Karpas-422 (cell line): Measurements from ENCODE around the gene VASN. TPM values are rescaled to one million over a fixed set of nuclear protein-coding genes. Genes with fewer than 3 reads are reported as not detected.

ENCODE experiments used
- DNase-seq: peaks from one replicate; pipeline ENCODE4 v3.0.0-alpha.2; 2015
- H2AFZ ChIP-seq: fragments of 200-600 bp; sonication (generic); 2 replicates; pipeline ENCODE4 v1.6.1; 2014; ENCODE audit warnings: antibody characterized with exemption, low read length, mixed read lengths
- H3K27ac ChIP-seq: fragments of 200-600 bp; sonication (generic); 2 replicates; pipeline ENCODE4 v1.5.1; 2014; ENCODE audit warnings: mild to moderate bottlenecking, low read length, moderate library complexity
- H3K27me3 ChIP-seq: fragments of 200-600 bp; sonication (generic); 2 replicates; pipeline ENCODE4 v1.6.1; 2014; ENCODE audit warnings: low read length, mixed read lengths
- H3K36me3 ChIP-seq: fragments of 200-600 bp; sonication (generic); 2 replicates; pipeline ENCODE4 v1.6.1; 2014; ENCODE audit warnings: low read length, mixed read lengths; ENCODE audit not compliant: insufficient read depth
- H3K4me1 ChIP-seq: fragments of 200-600 bp; sonication (generic); 2 replicates; pipeline ENCODE4 v1.6.1; 2014; ENCODE audit warnings: mild to moderate bottlenecking, low read length, mixed read lengths
- H3K4me2 ChIP-seq: fragments of 200-600 bp; sonication (generic); 2 replicates; pipeline ENCODE4 v1.6.1; 2014; ENCODE audit warnings: low read length, low read depth, mild to moderate bottlenecking; ENCODE audit not compliant: poor library complexity, severe bottlenecking
- H3K4me3 ChIP-seq: fragments of 200-600 bp; sonication (generic); 2 replicates; pipeline ENCODE4 v1.5.1; 2014; ENCODE audit warnings: mild to moderate bottlenecking, antibody characterized with exemption, low read length, mixed read lengths
- H3K79me2 ChIP-seq: fragments of 200-600 bp; sonication (generic); 2 replicates; pipeline ENCODE4 v1.6.1; 2014; ENCODE audit warnings: mild to moderate bottlenecking, low read length, mixed read lengths
- H3K9ac ChIP-seq: fragments of 200-600 bp; sonication (generic); 2 replicates; pipeline ENCODE4 v1.6.0; 2014; ENCODE audit warnings: low read length
- H3K9me2 ChIP-seq: fragments of 200-600 bp; sonication (generic), shearing (Covaris generic); replicated peaks from 2 replicates; pipeline ENCODE4 v1.6.0; 2014; ENCODE audit warnings: mild to moderate bottlenecking, low read length, moderate library complexity; ENCODE audit not compliant: insufficient read depth
- H3K9me3 ChIP-seq: fragments of 300-700, 200-600 bp; sonication (generic); 2 replicates; pipeline ENCODE4 v1.6.1; 2014; ENCODE audit warnings: low read length, mixed read lengths
- H4K20me1 ChIP-seq: fragments of 200-600 bp; sonication (generic); 2 replicates; pipeline ENCODE4 v1.6.1; 2014; ENCODE audit warnings: mild to moderate bottlenecking, antibody characterized with exemption, low read length, low read depth; ENCODE audit not compliant: insufficient read depth
- total RNA-seq: library from RNA; depleted of rRNA; stranded (reverse); fragments of >200 nt; shearing (Covaris generic); gene quantifications from 2 replicates; pipeline ENCODE4 v1.2.3, GENCODE V29; 2014; ENCODE audit warnings: low replicate concordance; rRNA removed

VASN gene
- total RNA-seq = 4.1 and 8.9 TPM in 2 replicates

- H3K4me1 ChIP-seq = peaks cover 36% of the 10 kb centered on the region
- DNase-seq = peak; percentile 87
- H3K27me3 ChIP-seq = no peaks in the 10 kb centered on the region; the same call in 1 of the 2 replicates
- H3K4me2 ChIP-seq = peak within 1 kb of the TSS; percentile 80
- peak within 1 kb of the TSS; percentile 69 for H3K4me3 ChIP-seq
- H3K9me3 ChIP-seq = no peaks in the 10 kb centered on the region
- H3K9me2 ChIP-seq = no peaks in the 10 kb centered on the region
- H3K36me3 ChIP-seq = peaks cover 5% of the 10 kb centered on the region; the same call in 1 of the 2 replicates
- H4K20me1 ChIP-seq = peaks cover 41% of the 10 kb centered on the region
- no peak within 1 kb of the TSS for H3K27ac ChIP-seq
- no peaks in the 10 kb centered on the region for H3K79me2 ChIP-seq
- peak within 1 kb of the TSS; percentile 74 for H3K9ac ChIP-seq
- H2AFZ ChIP-seq = no peak within 1 kb of the TSS
Observed at GRCh38 chr16:4371357-4372000, at the start of gene VASN. Gene VASN (plus strand): TSS chr16:4371848. CDS start chr16:4380878, 9,030 bp downstream.

GRCh38 chr16:4322121-4323052 is 49.3 kb upstream of the VASN start:
- no peaks in the 10 kb centered on the region for H4K20me1 ChIP-seq
- no peaks in the 10 kb centered on the region for H3K9me2 ChIP-seq
- H3K4me3 ChIP-seq = no peak overlapping the region
- no peak overlapping the region for H2AFZ ChIP-seq
- no peaks in the 10 kb centered on the region for H3K79me2 ChIP-seq
- H3K4me2 ChIP-seq = no peak overlapping the region
- no peak for DNase-seq
- no peaks in the 10 kb centered on the region for H3K36me3 ChIP-seq
- no peak overlapping the region for H3K27ac ChIP-seq
- no peaks in the 10 kb centered on the region for H3K9me3 ChIP-seq
- H3K27me3 ChIP-seq = no peaks in the 10 kb centered on the region
- peaks cover 8% of the 10 kb centered on the region for H3K4me1 ChIP-seq
- no peak overlapping the region for H3K9ac ChIP-seq

GRCh38 chr16:4323071-4323844 is 48.4 kb upstream of the VASN start:
- Histone ChIP-seq H3K9ac (no peak overlapping the region), H3K9me3 (no peaks in the 10 kb centered on the region), H2AFZ (no peak overlapping the region), H3K4me2 (no peak overlapping the region), H3K27me3 (no peaks in the 10 kb centered on the region), H3K79me2 (no peaks in the 10 kb centered on the region), H3K36me3 (no peaks in the 10 kb centered on the region), H3K27ac (no peak overlapping the region), H3K9me2 (no peaks in the 10 kb centered on the region), H3K4me1 (peaks cover 14% of the 10 kb centered on the region), H4K20me1 (no peaks in the 10 kb centered on the region), H3K4me3 (no peak overlapping the region)
- DNase-seq = no peak

GRCh38 chr16:4323845-4324488 is 47.7 kb upstream of the VASN start:
- Histone ChIP-seq H3K36me3 (no peaks in the 10 kb centered on the region), H3K9me2 (no peaks in the 10 kb centered on the region), H3K27ac (no peak overlapping the region), H3K4me3 (no peak overlapping the region), H4K20me1 (no peaks in the 10 kb centered on the region), H3K4me1 (peaks cover 17% of the 10 kb centered on the region), H3K79me2 (no peaks in the 10 kb centered on the region), H3K9me3 (no peaks in the 10 kb centered on the region), H2AFZ (no peak overlapping the region), H3K9ac (no peak overlapping the region), H3K4me2 (no peak overlapping the region), H3K27me3 (no peaks in the 10 kb centered on the region)
- no peak for DNase-seq

- no peaks in the 10 kb centered on the region for H3K9me2 ChIP-seq
- H3K4me2 ChIP-seq = no peak overlapping the region
- peaks cover 11% of the 10 kb centered on the region for H3K4me1 ChIP-seq
- no peak overlapping the region for H3K4me3 ChIP-seq
- no peak overlapping the region for H2AFZ ChIP-seq
- no peak overlapping the region for H3K9ac ChIP-seq
- no peaks in the 10 kb centered on the region for H3K79me2 ChIP-seq
- H3K9me3 ChIP-seq = no peaks in the 10 kb centered on the region
- H4K20me1 ChIP-seq = no peaks in the 10 kb centered on the region
- no peaks in the 10 kb centered on the region for H3K27me3 ChIP-seq
- no peak overlapping the region for H3K27ac ChIP-seq
- no peaks in the 10 kb centered on the region for H3K36me3 ChIP-seq
- no peak for DNase-seq
Observed at GRCh38 chr16:4324492-4325252, 47.0 kb upstream of the VASN start.

- peaks cover 9% of the 10 kb centered on the region for H3K4me1 ChIP-seq
- no peaks in the 10 kb centered on the region for H3K9me2 ChIP-seq
- H3K4me2 ChIP-seq = no peak overlapping the region
- no peaks in the 10 kb centered on the region for H3K27me3 ChIP-seq
- H3K79me2 ChIP-seq = no peaks in the 10 kb centered on the region
- H3K9ac ChIP-seq = no peak overlapping the region
- no peaks in the 10 kb centered on the region for H3K9me3 ChIP-seq
- no peak for DNase-seq
- no peak overlapping the region for H2AFZ ChIP-seq
- H4K20me1 ChIP-seq = no peaks in the 10 kb centered on the region
- no peaks in the 10 kb centered on the region for H3K36me3 ChIP-seq
- no peak overlapping the region for H3K27ac ChIP-seq
- H3K4me3 ChIP-seq = no peak overlapping the region
Observed at GRCh38 chr16:4325253-4325758, 46.3 kb upstream of the VASN start.

GRCh38 chr16:4327386-4328045 is 44.1 kb upstream of the VASN start:
- Histone ChIP-seq H4K20me1 (no peaks in the 10 kb centered on the region), H3K36me3 (no peaks in the 10 kb centered on the region), H3K9me3 (no peaks in the 10 kb centered on the region), H3K27ac (no peak overlapping the region), H3K4me3 (peak overlapping the region; percentile 53; the same call in 1 of the 2 replicates), H3K27me3 (no peaks in the 10 kb centered on the region), H3K4me1 (peaks cover 9% of the 10 kb centered on the region), H2AFZ (peak overlapping the region; percentile 41; the same call in 1 of the 2 replicates), H3K9me2 (no peaks in the 10 kb centered on the region), H3K9ac (peak overlapping the region; percentile 58), H3K79me2 (no peaks in the 10 kb centered on the region), H3K4me2 (peak overlapping the region; percentile 59)
- no peak for DNase-seq
